Limb (tissue), 2 donors: Measurements from ENCODE around the gene CDX1.

Experiments
- DNase-seq, 2 donors: peaks; one replicate each; pipeline ENCODE4 v3.0.0-alpha.2; 2016; ENCODE audit errors: extremely low spot score in 2 of 2

CDX1 gene

DNA sequence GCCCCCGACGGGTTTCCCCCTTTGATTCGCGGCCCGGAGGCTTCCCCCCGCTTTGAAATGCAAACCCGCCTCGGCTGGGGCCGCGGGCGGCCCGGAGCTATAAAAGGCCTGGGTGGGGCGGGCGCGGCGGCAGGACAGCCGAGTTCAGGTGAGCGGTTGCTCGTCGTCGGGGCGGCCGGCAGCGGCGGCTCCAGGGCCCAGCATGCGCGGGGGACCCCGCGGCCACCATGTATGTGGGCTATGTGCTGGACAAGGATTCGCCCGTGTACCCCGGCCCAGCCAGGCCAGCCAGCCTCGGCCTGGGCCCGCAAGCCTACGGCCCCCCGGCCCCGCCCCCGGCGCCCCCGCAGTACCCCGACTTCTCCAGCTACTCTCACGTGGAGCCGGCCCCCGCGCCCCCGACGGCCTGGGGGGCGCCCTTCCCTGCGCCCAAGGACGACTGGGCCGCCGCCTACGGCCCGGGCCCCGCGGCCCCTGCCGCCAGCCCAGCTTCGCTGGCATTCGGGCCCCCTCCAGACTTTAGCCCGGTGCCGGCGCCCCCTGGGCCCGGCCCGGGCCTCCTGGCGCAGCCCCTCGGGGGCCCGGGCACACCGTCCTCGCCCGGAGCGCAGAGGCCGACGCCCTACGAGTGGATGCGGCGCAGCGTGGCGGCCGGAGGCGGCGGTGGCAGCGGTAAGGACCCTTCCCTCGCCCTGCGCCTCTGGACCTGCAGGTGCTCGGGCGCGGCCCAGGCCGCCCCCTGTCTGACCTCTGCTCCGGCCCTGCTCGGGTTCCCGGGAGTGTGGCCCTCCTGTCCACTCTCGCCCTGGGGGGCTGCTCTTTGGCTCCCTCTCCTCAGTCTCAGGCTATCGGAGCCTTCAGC lies at the start of gene CDX1:
CDX1 (plus strand) TSS at position 129 of the 862 bp plus-strand sequence; CDS start at position 228, 99 bp downstream.
- DNase-seq: no peak

DNA sequence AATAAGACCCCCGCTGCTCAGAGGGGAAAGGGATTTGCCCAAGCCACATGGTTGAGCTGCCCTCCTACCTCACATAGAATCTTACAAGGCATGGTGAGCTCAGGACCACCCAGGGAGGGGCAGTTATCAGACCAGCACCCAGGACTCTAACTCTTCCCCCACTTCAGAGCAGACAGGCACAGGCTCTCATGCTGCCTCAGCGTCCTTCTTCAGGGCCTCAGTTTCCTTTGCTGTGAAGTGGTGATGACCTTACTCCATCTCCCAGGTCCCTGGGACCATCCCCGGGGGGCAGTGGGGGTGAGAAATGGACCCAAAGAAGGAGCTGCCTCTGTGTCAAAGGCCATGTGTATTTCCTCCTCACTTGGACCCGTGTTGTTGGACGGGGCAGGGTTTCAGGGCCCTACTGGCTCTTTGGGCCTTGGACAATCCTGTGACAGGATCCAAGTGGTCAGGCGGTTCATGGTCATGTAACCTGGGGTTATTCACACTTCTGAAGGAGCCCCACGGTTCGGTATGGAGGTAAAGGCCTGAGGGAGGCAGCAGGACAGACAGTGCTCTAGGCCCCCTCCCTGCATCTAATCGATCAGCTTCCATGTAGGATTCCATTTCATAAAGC lies 48.5 kb upstream of the CDX1 start:
- peak in 1 of 2 donors; percentile 14 for DNase-seq

DNA sequence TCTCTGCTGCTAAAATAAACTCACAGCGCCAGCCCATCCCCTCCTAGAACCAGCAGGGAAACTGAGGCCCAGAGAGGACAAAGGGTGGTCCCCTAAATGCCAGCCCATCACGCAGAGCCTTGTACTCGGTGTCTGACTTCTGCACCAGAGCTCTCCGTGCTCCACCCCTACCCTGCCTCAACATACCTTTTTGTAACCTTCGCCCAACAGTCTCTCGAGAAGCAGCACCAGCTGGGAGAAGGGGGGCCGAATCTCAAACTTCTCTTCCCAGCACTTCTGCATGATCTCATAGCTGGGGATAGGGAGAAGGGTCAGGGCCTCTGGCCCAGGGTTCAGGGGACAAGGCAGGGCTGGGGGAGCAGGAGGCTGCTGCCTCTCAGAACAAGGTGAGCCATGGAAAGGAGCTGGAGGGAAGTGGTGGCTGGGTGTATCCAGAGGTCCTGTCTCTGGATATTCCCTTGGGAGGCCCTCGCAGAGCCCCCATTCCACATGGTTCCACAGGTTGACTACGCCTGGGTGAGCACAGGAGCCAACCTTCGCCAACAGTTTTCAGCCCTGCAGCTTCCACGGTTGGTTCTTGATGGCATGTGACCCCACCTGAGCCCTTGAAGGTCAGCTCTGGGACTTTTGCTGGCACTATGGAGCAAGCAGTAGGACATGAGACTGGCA lies 47.9 kb upstream of the CDX1 start:
- DNase-seq: peak in 1 of 2 donors; percentile 21

DNA sequence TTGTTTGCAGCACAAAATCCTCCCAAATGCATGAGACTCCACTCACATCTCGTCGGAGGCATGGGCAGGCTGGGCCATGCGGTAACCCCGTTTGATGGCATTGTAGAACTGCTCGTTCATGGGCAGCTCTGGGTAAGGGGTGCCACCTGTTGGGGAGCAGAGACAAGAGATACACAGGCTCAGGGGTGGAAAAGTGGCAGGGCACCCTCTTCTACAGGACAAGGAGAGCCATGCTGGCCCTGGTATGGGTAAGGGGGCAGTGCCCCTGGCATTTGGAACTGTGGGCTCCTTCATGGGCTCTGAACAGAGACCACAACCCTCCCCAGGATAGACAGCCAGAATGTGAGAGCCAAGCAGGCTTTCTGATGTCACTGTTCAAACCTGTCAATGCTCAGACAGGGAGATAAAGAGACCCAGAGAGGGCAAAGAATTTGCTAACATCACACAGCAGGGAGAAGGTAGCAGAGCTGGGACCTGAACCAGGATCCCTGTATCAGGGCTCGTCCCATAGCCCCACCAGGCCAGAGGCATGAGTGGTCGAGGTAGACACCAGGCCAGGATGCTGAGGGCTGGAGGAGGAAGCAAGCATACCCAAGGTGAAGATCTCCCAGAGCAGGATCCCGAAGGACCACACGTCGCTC lies 47.0 kb upstream of the CDX1 start:
- DNase-seq: peak in 1 of 2 donors; percentile 19

DNA sequence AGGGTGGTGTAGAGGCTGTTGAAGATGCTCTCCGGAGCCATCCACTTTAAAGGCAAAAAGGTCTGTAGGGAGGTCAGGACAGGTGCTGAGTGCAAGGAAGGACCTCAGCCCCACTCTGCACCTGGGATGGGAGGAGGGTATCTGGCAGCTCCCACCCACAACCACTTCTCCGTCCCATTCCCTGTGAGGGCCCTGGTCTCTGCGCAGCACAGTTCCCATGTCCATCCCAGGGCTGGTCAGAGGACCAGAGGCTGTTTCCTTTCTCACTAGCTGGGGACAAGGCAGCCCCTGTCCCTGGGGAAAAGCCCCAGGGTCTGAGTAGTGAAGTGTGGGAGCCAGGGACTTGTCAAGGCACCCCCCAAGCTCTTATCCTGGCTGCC lies 46.5 kb upstream of the CDX1 start:
- DNase-seq: peak in 1 of 2 donors; percentile 23

DNA sequence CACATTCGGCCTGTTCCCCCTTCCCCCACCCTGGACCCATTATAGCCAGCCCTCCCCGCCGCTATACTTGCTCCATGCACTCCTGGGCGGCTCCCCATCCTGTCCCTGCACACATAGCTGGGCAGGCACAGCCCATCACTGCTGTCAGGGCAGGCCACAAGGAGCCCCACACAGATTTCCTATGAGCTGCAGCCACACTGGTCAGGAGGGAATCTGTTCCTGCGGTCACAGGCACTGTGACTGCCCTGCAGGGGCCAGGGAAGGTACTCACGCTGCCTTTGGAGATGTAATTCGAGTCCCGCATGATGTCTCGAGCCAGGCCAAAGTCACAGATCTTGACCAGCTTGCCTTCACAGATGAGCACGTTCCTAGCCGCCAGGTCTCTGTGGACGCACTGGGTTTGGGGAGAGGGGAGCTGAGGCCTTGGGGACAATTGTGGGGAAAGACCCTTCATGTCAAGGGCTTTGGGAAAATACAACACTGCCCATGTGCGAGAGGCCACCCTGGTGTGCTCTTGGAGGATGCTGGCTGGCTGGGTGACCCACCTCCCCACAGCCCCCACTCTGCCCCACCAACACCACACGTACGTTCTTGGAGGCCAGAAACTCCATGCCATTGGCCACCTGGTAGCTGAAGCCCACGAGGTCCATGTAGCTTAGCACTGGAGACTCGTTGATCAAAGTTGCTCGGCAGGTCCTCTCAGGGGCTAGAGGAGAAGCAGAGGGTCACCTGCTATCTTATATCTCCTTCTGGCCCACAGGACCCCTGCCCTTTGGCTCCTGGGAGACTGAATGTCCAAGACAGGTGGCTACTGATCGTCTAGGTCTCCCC lies 45.7 kb upstream of the CDX1 start:
- DNase-seq: no peak

DNA sequence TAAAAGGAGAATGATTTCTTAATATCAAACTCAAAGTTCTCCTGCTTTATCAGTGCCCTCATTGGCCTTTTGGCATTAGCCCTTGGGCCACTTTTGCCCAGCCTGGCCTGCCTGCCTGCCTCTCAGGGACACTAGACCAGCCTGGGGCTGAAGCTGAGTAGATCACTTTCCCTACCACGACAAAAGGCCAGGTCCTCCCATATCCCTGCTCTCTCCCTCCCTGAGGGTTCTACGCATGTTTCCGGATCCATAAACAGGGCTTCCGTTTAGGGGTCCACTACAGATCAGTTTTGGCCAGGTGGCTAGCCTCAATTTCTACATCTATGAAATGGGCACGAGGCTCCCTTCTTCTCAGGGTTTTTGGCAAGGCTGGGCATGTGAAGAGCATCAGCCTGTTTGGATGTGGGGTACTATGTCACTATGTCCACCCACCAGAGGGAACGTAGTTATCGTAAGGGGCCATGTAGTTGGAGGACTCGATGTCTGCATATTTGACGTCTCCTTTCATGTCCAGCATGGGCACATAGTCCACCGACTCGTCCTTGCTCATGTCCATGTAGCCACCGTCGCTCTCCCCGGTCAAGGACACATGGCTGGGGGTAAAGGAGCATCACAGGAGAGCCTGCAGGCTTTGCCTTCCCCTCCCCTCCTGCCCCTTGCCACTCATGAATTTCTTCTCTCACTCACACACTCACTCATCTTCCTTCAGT lies 45.0 kb upstream of the CDX1 start:
- no peak for DNase-seq

DNA sequence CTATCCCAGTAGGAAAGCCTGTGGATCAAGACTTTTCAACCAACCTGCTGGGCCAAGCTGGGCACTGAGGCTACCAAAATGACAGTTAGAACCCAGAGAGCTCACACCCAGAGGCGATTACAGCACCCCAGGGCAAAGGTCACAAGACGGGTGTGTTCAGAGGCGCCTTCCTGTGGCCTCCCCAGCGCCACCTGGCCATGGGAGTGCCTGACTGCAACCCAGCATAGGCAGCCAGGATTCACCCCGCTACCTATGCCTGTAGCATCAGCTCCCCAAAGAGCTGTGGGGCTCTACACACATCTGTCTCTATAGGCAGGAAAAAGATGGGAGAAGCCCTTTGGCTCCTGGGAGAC lies 44.4 kb upstream of the CDX1 start:
- no peak for DNase-seq

DNA sequence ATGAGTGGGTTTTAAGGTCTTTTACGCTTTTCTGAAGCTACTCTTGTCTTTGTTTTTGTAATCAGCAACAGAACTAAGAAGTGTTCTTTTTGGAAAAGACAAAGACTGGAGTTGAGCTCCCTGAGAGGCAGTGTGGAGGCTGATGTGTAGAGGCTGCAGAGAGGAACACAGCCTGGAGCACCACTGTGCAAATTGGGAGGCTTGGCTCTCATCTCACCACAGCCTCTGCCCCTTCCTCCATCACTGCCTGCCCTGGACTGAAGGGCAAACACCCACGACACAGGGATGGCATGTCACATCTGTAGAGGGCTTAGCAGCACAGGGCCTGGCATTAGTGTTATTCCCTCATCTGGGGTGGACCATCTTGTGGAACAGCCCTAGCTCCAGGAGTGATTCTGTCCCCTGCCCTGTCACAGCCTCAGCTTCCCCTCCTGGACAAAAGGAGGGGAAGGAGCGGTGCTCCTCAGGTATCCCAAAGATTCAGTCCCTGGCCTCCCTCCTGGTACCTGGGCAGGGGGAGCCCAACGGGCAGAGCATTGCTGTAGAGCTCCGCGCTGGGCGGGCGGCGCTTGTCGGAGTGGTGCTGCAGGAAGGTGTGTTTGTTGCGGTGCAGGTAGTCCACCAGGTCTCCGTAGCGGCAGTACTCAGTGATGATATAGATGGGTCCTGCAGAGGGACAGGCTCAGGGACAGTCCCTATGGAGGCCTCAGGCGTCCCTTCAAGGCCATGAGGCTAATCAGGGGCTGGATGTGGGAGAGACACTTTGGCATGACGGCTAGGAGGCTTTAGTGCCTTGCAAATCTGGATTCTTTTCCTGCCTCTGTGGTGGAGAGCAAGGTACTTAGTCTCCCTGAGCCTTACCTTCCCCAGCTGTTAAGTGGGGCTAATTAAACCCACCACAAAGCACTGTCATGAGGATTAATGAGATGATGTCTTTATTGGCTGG lies 43.8 kb upstream of the CDX1 start:
- no peak for DNase-seq

DNA sequence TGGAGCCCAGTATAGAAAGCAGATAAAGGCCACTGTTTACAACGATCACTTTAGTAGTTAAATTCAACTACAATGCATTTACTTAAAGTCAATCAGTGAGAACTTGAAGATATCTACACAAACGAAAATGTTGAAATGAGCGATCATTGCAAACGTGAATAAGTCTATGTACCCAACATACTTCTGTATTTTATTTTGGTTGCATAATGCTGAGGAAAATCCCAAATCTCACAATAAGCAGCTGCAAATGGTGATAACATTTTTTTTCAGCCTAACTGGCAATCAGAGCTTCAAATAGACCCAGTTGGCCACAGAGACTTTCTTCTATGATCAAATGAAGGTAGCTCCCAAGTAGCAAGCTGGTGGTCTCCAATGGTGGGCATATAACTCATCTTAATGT lies 43.0 kb upstream of the CDX1 start:
- DNase-seq: no peak

DNA sequence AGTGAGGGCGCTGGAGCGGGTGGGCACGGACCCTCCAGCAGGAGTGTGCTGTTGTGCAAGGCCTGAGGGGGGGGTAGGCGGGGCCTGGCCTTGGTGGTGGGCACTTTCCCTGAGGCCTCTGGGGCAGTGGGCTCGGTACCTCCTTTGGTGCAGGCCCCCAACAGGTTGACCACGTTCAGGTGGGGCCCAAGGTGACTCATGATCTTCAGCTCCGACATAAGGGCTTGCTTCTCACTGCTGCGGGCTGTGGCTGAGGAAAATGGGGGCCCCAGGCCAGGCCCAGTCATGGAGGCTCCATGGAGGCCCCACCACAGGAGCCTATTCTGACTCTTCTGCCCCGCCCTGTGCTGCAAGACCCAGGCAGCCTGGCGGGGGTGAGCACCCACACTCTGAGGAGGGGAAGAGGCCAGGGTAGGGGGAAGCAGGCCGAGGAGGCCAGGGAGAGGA lies 42.4 kb upstream of the CDX1 start:
- DNase-seq: no peak

DNA sequence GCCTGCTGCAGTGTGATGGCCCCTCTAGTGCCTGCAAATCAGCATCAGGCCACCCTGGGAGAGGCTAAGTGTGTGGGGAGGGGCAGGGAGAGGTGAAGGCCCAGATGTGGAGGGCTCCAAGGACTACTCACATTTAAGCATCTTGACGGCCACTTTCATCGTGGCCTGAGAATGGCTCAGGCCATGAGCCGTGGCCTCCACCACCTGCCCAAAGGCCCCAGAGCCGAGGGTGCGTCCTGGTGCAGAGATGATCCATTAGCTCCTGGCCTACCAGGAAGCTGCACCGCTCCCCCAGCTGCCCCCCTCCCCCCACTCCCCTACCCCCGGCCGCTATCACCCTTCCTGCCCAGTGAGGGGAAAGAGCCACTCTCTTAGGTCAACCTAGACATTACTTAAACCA lies 42.0 kb upstream of the CDX1 start:
- no peak for DNase-seq

DNA sequence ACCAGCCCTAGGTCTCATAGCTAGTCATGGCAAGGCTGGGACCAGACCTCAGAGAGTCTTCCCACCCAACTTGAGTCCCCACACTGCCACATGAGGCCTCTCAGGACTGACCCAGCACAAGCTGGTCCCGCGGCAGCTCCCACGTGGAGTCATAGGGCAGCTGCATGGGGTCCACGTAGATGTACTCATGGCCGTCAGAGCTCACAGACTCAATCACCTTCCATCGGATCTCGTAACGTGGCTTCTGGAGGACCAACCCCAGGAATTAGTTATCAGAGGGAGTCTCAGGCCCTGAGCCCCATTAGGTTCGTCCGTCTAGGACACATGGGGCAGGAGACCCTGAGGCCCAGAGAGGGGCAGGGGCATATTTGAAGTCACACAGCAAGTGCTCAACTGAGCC lies 41.2 kb upstream of the CDX1 start:
- no peak for DNase-seq

DNA sequence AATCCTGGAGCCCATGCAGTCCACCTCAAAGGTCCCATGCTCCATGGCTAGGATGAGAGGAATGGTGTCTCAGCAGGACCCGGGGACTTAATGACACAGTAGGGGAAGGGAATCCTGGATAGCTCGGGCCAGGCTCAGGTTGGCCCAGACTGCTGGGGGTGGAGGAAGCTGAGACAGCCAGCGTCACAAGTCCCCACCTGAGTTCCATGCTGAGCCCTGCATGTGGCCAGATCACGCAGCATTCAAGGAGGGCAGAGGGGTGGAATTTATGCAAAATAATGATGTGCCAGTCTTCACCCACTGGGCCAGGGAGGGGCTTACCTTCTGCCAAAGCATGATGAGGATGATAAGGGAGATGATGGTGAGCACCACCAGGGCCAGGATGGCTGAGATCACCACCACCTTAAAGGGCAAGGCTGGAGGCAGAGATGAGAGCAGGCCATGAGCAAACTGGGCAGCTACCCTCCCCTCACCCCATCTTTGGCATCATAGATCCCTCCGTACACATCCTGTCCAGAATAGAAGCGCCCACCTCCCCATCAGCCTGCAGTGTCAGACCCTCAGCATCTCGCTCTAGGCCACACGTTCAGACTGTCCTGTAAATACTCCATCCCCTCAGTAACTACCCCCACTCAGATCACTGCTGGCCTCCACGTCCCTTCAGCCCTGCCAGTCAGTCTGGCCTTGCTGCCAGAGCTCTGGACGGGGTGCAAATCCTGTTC lies 40.2 kb upstream of the CDX1 start:
- no peak for DNase-seq

DNA sequence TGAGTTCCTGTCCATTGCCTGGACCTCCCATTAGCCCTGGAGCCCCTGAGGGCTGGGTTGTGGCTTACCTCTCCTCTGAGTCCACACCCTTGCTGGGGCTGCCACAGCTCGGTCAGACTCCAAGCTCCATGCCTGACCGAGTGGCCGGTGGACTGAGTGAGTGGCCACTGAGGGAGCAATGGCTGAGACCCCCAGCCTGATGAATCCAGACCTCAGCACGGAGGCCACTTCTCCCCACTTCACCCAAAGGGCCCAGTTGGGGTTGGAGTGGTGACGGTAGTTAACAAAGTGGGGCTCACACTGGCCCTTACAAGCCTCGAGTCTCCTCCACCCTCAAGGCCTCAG lies 39.7 kb upstream of the CDX1 start:
- no peak for DNase-seq

DNA sequence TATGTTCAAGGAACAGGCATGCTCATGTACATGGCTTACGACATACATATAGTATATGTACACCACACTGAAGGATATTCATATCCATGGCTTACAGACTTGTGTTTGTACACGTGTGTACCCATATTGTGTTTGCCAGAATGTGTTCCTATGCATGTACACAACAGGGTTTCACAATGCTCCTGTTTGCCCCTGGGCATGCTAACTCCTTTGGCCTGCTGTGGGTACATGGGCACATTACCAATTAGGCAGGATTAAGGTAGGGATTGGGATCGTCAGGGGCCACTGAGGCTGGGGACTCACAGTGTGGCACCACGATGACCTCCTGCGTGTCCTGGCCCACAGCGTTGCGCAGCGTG lies 37.1 kb upstream of the CDX1 start:
- no peak for DNase-seq

DNA sequence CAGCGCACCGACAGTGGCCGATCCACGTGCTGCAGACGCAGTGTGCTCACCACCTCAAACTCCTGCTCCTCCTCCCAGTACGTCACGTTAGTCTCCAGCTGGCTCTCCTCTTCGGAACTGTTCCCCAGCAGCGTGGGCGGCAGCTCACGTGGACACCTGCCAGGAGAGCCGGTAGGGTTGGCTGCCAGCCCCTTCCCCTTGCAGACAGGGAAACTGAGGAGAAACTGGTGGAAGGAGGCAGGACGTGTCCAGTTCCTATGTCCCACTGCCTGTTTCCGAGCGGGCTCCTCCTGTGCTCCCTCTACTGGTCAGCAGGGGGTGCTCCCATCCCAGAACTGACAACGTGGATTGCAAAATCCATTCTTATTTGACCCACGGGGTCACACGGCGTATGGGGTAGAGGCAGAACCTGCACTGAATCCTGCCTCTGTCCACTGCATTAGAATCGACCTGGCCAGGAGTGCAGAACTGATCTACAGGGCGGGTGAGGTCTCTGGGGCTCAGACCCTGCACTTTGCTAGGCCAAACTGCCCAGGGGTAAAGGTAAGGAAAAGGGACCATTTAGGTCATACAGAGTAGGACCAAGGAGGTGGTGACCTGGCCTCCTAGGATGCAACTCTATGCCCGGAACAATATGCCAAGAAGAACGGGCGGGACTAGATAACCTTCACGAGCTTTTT lies 36.6 kb upstream of the CDX1 start:
- peak; percentile 50 to 78 for DNase-seq

DNA sequence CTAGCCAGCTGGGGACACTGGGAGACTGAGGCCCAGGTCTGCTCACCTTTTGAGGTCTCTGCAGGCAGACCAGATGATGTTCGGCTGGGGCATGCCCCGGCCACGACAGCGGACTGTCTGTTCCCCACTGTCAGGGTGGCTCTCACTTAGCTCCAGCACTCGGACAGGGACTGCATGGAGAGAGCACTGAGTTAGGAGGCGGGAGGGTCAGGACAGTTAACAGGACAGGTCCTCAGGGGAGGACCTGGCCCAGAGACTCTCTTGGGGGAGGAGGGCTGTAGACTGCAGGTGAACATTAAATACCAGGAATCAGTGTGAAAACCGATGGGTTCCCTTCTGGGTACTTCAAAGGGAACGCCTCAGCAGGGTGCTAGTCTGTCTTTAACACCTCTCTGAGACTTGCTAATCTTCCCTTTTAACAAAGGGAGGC lies 36.1 kb upstream of the CDX1 start:
- no peak for DNase-seq
